Measurements from ENCODE around the gene CHTOP.
A peak's percentile ranks its signal among the peaks of the same experiment; 100 is the strongest.

DNA sequence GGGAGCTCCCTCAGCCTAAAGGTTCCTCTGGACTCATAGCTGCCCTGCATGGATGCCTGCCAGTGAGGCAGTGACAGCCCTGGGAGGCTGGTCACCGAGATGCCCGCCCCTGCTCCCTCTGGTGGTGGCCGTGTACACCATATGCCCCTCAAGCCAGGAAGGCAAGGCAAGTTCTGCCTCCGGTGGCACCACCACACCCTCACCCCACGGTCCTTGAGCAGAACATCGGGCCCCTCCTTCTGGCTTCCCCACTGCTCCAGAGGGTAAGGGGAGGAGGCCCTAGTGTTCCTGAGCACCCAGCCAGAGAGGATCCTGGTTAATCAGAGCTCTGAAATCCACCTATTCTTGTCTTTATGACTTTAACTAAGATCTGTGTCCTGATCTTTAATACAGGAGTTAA is 16.2 kb upstream of the CHTOP start:
- TF ChIP-seq, protein P1, sequence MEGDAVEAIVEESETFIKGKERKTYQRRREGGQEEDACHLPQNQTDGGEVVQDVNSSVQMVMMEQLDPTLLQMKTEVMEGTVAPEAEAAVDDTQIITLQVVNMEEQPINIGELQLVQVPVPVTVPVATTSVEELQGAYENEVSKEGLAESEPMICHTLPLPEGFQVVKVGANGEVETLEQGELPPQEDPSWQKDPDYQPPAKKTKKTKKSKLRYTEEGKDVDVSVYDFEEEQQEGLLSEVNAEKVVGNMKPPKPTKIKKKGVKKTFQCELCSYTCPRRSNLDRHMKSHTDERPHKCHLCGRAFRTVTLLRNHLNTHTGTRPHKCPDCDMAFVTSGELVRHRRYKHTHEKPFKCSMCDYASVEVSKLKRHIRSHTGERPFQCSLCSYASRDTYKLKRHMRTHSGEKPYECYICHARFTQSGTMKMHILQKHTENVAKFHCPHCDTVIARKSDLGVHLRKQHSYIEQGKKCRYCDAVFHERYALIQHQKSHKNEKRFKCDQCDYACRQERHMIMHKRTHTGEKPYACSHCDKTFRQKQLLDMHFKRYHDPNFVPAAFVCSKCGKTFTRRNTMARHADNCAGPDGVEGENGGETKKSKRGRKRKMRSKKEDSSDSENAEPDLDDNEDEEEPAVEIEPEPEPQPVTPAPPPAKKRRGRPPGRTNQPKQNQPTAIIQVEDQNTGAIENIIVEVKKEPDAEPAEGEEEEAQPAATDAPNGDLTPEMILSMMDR (IDR thresholded peaks at IDR 0.05): peak in 1 of 3 experiments; percentile 63
- peak in 1 of 2 donors; percentile 41 for TF ChIP-seq POLR2AphosphoS5 (IDR thresholded peaks at IDR 0.05; ENCODE audit: insufficient read depth in 1 of 2, low read depth in 1 of 2)
